K562 (cell line): ENCODE data around the gene USP24.

ENCODE experiments used
- CHD2 ChIP-seq: IDR thresholded peaks from 2 replicates; pipeline ENCODE4 v1.6.1; 2011; ENCODE audit warnings: low read depth, low read length
- DACH1 ChIP-seq: fragments of 450-650 bp; IDR thresholded peaks from 2 replicates; pipeline ENCODE4 v1.6.1; 2018; ENCODE audit not compliant: partially characterized antibody
- ELK1 ChIP-seq: sonication (generic); formaldehyde crosslinking; IDR thresholded peaks from 2 replicates; pipeline ENCODE4 v1.8.1; 2022; ENCODE audit warnings: missing genetic modification reagents
- POLR2A ChIP-seq: fragments of 450-650 bp; conservative IDR thresholded peaks from 2 replicates; pipeline ENCODE4 v1.6.1; 2016
- RAD21 ChIP-seq, 2 experiments: fragments of 250-450 bp in 1 of 2; fragments of 450-650 bp in 1 of 2; sonication (Bioruptor Pico) in 1 of 2; formaldehyde crosslinking in 1 of 2; IDR thresholded peaks in 1 of 2; conservative IDR thresholded peaks in 1 of 2; 2 replicates each; pipeline versions ENCODE4 v1.4.0 to v1.8.0; 2020 to 2022; ENCODE audit warnings: mild to moderate bottlenecking in 2 of 2, moderate library complexity in 1 of 2
- ZFX ChIP-seq: sonication (generic); formaldehyde crosslinking; IDR thresholded peaks from 2 replicates; pipeline ENCODE4 v1.8.0; 2022; ENCODE audit warnings: mild to moderate bottlenecking, missing genetic modification reagents, moderate library complexity
- ZNF3 ChIP-seq: fragments of 250-450 bp; sonication (Bioruptor Pico); IDR thresholded peaks from 2 replicates; pipeline ENCODE4 v1.5.0; 2021; ENCODE audit warnings: mild to moderate bottlenecking, moderate library complexity

DNA sequence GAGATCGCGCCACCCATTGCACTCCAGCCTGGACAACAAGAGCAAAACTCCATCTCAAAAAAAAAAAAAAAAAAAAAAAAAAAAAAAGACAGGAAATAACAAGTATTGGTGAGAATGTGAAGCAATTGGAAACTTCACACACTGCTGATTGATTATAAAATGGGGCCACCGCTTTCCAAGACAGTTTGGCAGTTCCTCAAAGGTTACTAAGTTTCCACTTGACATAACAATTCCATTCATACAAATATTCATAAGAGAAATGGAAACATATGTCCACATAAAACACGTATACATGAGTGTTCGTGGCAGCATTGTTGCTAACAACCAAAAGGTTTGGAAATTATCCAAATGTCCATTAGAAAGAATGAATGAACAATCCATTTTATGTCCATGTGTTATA is 26.3 kb downstream of the USP24 start:
- no peak for TF ChIP-seq ZNF3 (CRISPR knock-in tag)
- TF ChIP-seq ELK1 (CRISPR knock-in tag): no peak
- TF ChIP-seq RAD21 (CRISPR knock-in tag; conservative IDR thresholded peaks at IDR 0.05 in 1 of 2, IDR thresholded peaks at IDR 0.05 in 1 of 2): no peak
- no peak for TF ChIP-seq ZFX (CRISPR knock-in tag)
- TF ChIP-seq POLR2A: no peak
- no peak for TF ChIP-seq DACH1
- TF ChIP-seq CHD2: no peak
